Endothelial cell of umbilical vein (primary cell): Measurements from ENCODE around the gene INPP5A. TPM values are rescaled to one million over a fixed set of nuclear protein-coding genes. Genes with fewer than 3 reads are reported as not detected.

ENCODE experiments used
- BruUV-seq: library from RNA; stranded (reverse); fragments of 400-500 nt; replicated peaks from 2 replicates; lab custom pipeline; 2021; lab: Mats Ljungman, UMichigan
- CTCF ChIA-PET: fragments of 300-600, 350-600 bp; sonication (Branson Sonifier 250); formaldehyde crosslinking; loops from one replicate; lab custom pipeline; 2021; ENCODE audit warnings: antibody characterized with exemption, inconsistent platforms; lab: Charles Lee
- POLR2A ChIA-PET: fragments of 300-600, 350-600 bp; sonication (Branson Sonifier 250); formaldehyde crosslinking; loops from one replicate; lab custom pipeline; 2021; ENCODE audit warnings: antibody characterized with exemption, inconsistent platforms; lab: Charles Lee
- DNase-seq: peaks from one replicate; pipeline ENCODE4 v3.0.0-alpha.2; 2011; ENCODE audit warnings: low read depth, low spot score
- FAIRE-seq: peaks from 2 replicates; lab custom pipeline; 2011; peaks lifted over from hg19 to GRCh38; lab: Jason Lieb, UNC
- H2AFZ ChIP-seq: 2 replicates; pipeline ENCODE4 v1.6.0; 2012; ENCODE audit warnings: low read depth, low read length, control low read depth, inconsistent platforms
- H3K27ac ChIP-seq: 2 replicates; pipeline ENCODE4 v1.5.1; 2011; ENCODE audit warnings: low read depth, mild to moderate bottlenecking, control low read depth, low read length, moderate library complexity; ENCODE audit not compliant: insufficient read depth
- H3K27me3 ChIP-seq, 2 experiments: 2 replicates each; pipeline versions ENCODE4 v1.6.0 to v1.6.1; 2011; ENCODE audit warnings: low read length in 2 of 2, mixed read lengths in 1 of 2; ENCODE audit not compliant: control insufficient read depth in 2 of 2, insufficient read depth in 2 of 2
- H3K36me3 ChIP-seq, 2 experiments: 2 replicates in 1 of 2; 3 replicates in 1 of 2; pipeline ENCODE4 v1.5.1; 2011; ENCODE audit warnings: low read length in 2 of 2, mild to moderate bottlenecking in 1 of 2, moderate library complexity in 1 of 2; ENCODE audit not compliant: control insufficient read depth in 2 of 2, insufficient read depth in 2 of 2; ENCODE audit errors: extremely low read depth in 1 of 2
- H3K4me1 ChIP-seq: 3 replicates; pipeline ENCODE4 v1.5.1; 2011; ENCODE audit warnings: mild to moderate bottlenecking, low read length; ENCODE audit not compliant: control insufficient read depth, insufficient read depth; ENCODE audit errors: extremely low read depth
- H3K4me2 ChIP-seq: 2 replicates; pipeline ENCODE4 v1.6.1; 2011; ENCODE audit warnings: low read length, control low read depth, mixed read lengths; ENCODE audit not compliant: insufficient read depth
- H3K4me3 ChIP-seq, 3 experiments: fragments of 200-600 bp in 1 of 3; sonication (generic), shearing (Covaris generic) in 1 of 3; replicated peaks in 1 of 3; 2 replicates each; pipeline ENCODE4 v1.5.1; 2011 to 2016; ENCODE audit warnings: control low read depth in 3 of 3, low read length in 3 of 3, mild to moderate bottlenecking in 2 of 3, inconsistent platforms in 1 of 3, low read depth in 1 of 3, moderate library complexity in 1 of 3; ENCODE audit not compliant: insufficient read depth in 1 of 3
- H3K79me2 ChIP-seq: 2 replicates; pipeline ENCODE4 v1.6.0; 2012; ENCODE audit warnings: low read length, inconsistent platforms; ENCODE audit not compliant: control insufficient read depth, insufficient read depth
- H3K9ac ChIP-seq: replicated peaks from 2 replicates; pipeline ENCODE3; 2011; ENCODE audit warnings: low read length, control low read depth; ENCODE audit not compliant: insufficient read depth; ENCODE audit errors: extremely low read depth
- H3K9me1 ChIP-seq: replicated peaks from 3 replicates; pipeline ENCODE4 v1.6.0; 2011; ENCODE audit warnings: mild to moderate bottlenecking, low read length; ENCODE audit not compliant: control insufficient read depth, insufficient read depth; ENCODE audit errors: extremely low read depth
- H3K9me3 ChIP-seq: replicated peaks from 2 replicates; pipeline ENCODE4 v1.5.1; 2012; ENCODE audit warnings: low read length, inconsistent platforms; ENCODE audit not compliant: control insufficient read depth, insufficient read depth
- H4K20me1 ChIP-seq: replicated peaks from 2 replicates; pipeline ENCODE3; 2011; ENCODE audit warnings: mild to moderate bottlenecking, low read length; ENCODE audit not compliant: control insufficient read depth, insufficient read depth; ENCODE audit errors: extremely low read depth
- FOS ChIP-seq: IDR thresholded peaks from 2 replicates; pipeline ENCODE4 v1.6.1; 2011; ENCODE audit warnings: mild to moderate bottlenecking, low read length, moderate library complexity, borderline replicate concordance; ENCODE audit not compliant: insufficient read depth
- GATA2 ChIP-seq: IDR thresholded peaks from 2 replicates; pipeline ENCODE4 v1.7.0; 2011; ENCODE audit warnings: low read depth, mild to moderate bottlenecking, moderate library complexity, mixed read lengths, low read length; ENCODE audit not compliant: insufficient read length, insufficient read depth
- JUN ChIP-seq: IDR thresholded peaks from 2 replicates; pipeline ENCODE4 v1.6.1; 2011; ENCODE audit warnings: borderline replicate concordance, low read depth; ENCODE audit not compliant: insufficient read length, insufficient read depth
- MYC ChIP-seq: IDR thresholded peaks from one replicate; pipeline ENCODE4 v1.6.1; 2011; ENCODE audit warnings: mild to moderate bottlenecking, low read depth, low read length
- POLR2AphosphoS5 ChIP-seq: IDR thresholded peaks from 2 replicates; pipeline ENCODE4 v1.6.1; 2012; ENCODE audit warnings: low read depth, mild to moderate bottlenecking, control low read depth, low read length, moderate library complexity; ENCODE audit not compliant: insufficient read depth
- dilution Hi-C: fragments of 300-500 bp; cut with MboI; formaldehyde crosslinking; loops from one replicate; pipeline ENCODE4 v1.15.0; 2019; ENCODE audit warnings: low sequenced_read_pairs; ENCODE audit not compliant: extremely low pct_ligation_motif_present
- intact Hi-C: fragments of 100-400 bp; cut with micrococcal nuclease; formaldehyde crosslinking; loops from one replicate; pipeline ENCODE4 v1.10.0; 2022
- polyA plus RNA-seq, 4 experiments: library from polyadenylated mRNA; depleted of rRNA in 3 of 4; stranded (reverse) in 3 of 4; unstranded in 1 of 4; fragments of >200 nt; gene quantifications; 2 replicates each; pipeline versions ENCODE4 v1.2.1 to v1.2.3, GENCODE V29; 2011 to 2012; ENCODE audit warnings: missing spikeins in 1 of 4
- total RNA-seq: library from RNA; stranded (reverse); gene quantifications from 2 replicates; pipeline ENCODE4 v1.2.3, GENCODE V29; 2021
- TF ChIP-seq, protein P1 (sequence below), 2 donors: IDR thresholded peaks; 1 replicate in 1 of 2; 2 replicates in 1 of 2; pipeline ENCODE4 v1.5.1; 2011; ENCODE audit warnings: low read length in 2 of 2, mild to moderate bottlenecking in 2 of 2, moderate library complexity in 2 of 2, control low read depth in 1 of 2, inconsistent platforms in 1 of 2, low read depth in 1 of 2; ENCODE audit not compliant: insufficient read depth in 1 of 2; ENCODE audit errors: extremely low read depth in 1 of 2
- TF ChIP-seq, protein P2 (sequence below): IDR thresholded peaks from 2 replicates; pipeline ENCODE4 v1.6.1; 2011; ENCODE audit not compliant: insufficient read depth, insufficient read length

INPP5A gene
- total and polyA plus RNA-seq, 2 donors (not counting 3 experiments of a cell fraction or from before 2014, with no cell fraction given) = 22.9 to 33.2 TPM

DNA sequence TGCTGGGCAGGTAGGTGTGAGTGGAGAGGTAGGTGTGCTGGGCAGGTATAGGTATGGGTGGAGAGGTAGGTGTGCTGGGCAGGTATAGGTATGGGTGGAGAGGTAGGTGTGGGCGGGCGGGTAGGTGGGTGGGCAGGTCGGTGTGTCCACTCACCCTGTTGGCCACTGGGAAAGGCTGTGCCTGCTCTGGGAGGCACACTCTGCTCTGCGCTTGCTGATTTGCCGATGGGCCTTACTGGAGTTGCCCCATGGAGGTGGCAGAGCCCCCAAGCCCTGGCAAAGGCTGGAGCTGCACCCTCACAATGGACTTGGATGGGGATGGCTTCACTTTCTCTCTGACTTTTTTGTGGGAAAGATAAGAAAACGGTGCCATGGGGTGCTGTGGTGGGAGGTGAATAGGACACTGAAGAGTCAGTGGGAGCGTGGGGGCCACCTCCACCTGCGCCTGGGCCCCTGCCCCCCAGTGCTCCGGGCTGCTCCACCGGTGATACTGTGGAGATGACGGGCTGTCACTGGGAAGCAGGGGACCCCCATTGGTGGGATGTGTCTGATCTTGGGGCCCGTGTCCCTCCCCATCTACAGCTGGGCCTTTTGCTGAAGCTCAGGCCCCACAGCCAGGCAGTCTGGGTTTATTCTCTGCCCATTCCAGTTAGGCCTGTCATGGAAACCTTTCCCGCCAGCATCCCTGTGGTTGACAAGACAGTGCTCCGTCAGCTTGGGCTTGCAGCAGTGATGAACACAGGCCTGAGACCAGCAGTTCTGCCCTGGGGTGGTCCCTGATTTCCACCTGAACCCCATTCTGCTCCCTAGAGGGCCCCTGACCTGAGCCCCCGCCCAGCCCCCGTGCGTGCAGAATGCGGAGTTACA is 173.4 kb downstream of the INPP5A start:
- TF ChIP-seq, protein P1, sequence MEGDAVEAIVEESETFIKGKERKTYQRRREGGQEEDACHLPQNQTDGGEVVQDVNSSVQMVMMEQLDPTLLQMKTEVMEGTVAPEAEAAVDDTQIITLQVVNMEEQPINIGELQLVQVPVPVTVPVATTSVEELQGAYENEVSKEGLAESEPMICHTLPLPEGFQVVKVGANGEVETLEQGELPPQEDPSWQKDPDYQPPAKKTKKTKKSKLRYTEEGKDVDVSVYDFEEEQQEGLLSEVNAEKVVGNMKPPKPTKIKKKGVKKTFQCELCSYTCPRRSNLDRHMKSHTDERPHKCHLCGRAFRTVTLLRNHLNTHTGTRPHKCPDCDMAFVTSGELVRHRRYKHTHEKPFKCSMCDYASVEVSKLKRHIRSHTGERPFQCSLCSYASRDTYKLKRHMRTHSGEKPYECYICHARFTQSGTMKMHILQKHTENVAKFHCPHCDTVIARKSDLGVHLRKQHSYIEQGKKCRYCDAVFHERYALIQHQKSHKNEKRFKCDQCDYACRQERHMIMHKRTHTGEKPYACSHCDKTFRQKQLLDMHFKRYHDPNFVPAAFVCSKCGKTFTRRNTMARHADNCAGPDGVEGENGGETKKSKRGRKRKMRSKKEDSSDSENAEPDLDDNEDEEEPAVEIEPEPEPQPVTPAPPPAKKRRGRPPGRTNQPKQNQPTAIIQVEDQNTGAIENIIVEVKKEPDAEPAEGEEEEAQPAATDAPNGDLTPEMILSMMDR (IDR thresholded peaks at IDR 0.05; ENCODE audit: extremely low read depth in 1 of 2, insufficient read depth in 1 of 2, low read depth in 1 of 2, low read length in 2 of 2) = no peak
- TF ChIP-seq, protein P2, sequence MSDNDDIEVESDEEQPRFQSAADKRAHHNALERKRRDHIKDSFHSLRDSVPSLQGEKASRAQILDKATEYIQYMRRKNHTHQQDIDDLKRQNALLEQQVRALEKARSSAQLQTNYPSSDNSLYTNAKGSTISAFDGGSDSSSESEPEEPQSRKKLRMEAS = no peak
- TF ChIP-seq JUN = no peak
- no peak for TF ChIP-seq MYC
- no peak for TF ChIP-seq FOS
- no peak for TF ChIP-seq GATA2
- TF ChIP-seq POLR2AphosphoS5 = no peak
- no TSS peak for BruUV-seq
- peaks cover 0 to 2% of the 10 kb centered on the region in 2 experiments for H3K36me3 ChIP-seq
- DNase-seq = no peak
- dilution Hi-C loops (no loop called here), intact Hi-C loops (no loop called here)
- no peak overlapping the region for H3K4me3 ChIP-seq
- POLR2A ChIA-PET = no interaction called here
- no peaks in the 10 kb centered on the region for H3K4me1 ChIP-seq
- H3K9ac ChIP-seq = no peak overlapping the region
- H3K9me3 ChIP-seq = no peaks in the 10 kb centered on the region
- no peaks in the 10 kb centered on the region for H3K79me2 ChIP-seq
- H2AFZ ChIP-seq = no peak overlapping the region
- no peaks in the 10 kb centered on the region for H4K20me1 ChIP-seq
- no peak overlapping the region for H3K4me2 ChIP-seq
- FAIRE-seq = no peak
- H3K27ac ChIP-seq = no peak overlapping the region
- H3K9me1 ChIP-seq = no peaks in the 10 kb centered on the region
- CTCF ChIA-PET = no interaction called here
- no peaks in the 10 kb centered on the region for H3K27me3 ChIP-seq
